ENCODE data around the gene CAMK1. TPM values are rescaled to one million over a fixed set of nuclear protein-coding genes. Genes with fewer than 3 reads are reported as not detected.
A peak's percentile ranks its signal among the peaks of the same experiment; 100 is the strongest.

The CAMK1 gene
- total RNA-seq, 2 donors from 2014 or later = 16.4 to 40.2 TPM

GRCh38 chr3:9743548-9743947 lies 26.2 kb downstream of the CAMK1 start:
- Histone ChIP-seq H3K36me3 (peaks cover 92% of the 10 kb centered on the region), H3K27ac (no peak overlapping the region), H3K4me1 (no peaks in the 10 kb centered on the region), H3K9me3 (no peaks in the 10 kb centered on the region), H3K27me3 (no peaks in the 10 kb centered on the region), H3K4me3 (no peak overlapping the region)
- DNase-seq (ENCODE audit: low spot score) = no peak
- TF ChIP-seq, protein P1, sequence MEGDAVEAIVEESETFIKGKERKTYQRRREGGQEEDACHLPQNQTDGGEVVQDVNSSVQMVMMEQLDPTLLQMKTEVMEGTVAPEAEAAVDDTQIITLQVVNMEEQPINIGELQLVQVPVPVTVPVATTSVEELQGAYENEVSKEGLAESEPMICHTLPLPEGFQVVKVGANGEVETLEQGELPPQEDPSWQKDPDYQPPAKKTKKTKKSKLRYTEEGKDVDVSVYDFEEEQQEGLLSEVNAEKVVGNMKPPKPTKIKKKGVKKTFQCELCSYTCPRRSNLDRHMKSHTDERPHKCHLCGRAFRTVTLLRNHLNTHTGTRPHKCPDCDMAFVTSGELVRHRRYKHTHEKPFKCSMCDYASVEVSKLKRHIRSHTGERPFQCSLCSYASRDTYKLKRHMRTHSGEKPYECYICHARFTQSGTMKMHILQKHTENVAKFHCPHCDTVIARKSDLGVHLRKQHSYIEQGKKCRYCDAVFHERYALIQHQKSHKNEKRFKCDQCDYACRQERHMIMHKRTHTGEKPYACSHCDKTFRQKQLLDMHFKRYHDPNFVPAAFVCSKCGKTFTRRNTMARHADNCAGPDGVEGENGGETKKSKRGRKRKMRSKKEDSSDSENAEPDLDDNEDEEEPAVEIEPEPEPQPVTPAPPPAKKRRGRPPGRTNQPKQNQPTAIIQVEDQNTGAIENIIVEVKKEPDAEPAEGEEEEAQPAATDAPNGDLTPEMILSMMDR (IDR thresholded peaks at IDR 0.05) = no peak

DNA sequence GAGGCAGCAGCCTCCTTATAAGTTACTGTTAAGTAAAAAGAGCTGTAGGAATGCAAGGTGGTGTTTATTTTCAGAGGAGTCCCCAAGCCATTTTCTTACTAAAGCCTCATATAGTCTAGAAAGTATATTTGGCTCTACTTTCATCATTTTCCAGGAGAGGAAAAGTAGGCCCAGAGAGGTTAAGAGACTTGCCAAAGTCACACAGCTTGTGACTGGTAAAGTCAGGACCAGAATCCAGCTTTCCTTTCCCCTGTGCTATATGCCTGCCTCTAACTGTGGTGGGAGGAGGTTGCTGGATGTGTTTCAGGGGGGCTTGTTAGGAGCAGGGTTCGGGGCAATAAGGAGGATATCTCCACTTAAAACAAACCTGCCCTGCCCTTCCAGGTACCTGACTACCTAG lies 27.2 kb downstream of the CAMK1 start:
- Histone ChIP-seq H3K4me1 (no peaks in the 10 kb centered on the region), H3K36me3 (peaks cover 97% of the 10 kb centered on the region), H3K4me3 (no peak overlapping the region), H3K27ac (no peak overlapping the region), H3K9me3 (no peaks in the 10 kb centered on the region), H3K27me3 (no peaks in the 10 kb centered on the region)
- DNase-seq (ENCODE audit: low spot score) = no peak
- TF ChIP-seq, protein P1 (IDR thresholded peaks at IDR 0.05) = no peak

DNA sequence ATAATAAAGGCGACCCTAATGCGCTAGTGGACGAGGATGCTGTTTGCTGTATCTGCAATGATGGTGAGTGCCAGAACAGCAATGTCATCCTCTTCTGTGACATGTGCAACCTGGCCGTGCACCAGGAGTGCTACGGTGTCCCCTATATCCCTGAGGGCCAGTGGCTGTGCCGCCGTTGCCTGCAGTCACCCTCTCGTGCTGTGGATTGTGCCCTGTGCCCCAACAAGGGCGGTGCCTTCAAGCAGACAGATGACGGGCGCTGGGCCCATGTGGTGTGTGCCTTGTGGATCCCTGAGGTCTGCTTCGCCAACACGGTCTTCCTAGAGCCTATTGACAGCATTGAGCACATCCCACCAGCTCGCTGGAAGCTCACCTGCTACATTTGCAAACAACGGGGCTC lies 30.6 kb downstream of the CAMK1 start:
- DNase-seq (ENCODE audit: low spot score) = no peak
- Histone ChIP-seq H3K9me3 (no peaks in the 10 kb centered on the region), H3K4me1 (peaks cover 0 to 7% of the 10 kb centered on the region in 2 donors), H3K4me3 (no peak overlapping the region), H3K27ac (no peak overlapping the region), H3K36me3 (peaks cover 84% of the 10 kb centered on the region), H3K27me3 (no peaks in the 10 kb centered on the region)
- TF ChIP-seq, protein P1 (IDR thresholded peaks at IDR 0.05) = no peak

- Histone ChIP-seq H3K27me3 (no peaks in the 10 kb centered on the region), H3K4me3 (no peak overlapping the region), H3K36me3 (peaks cover 61% of the 10 kb centered on the region), H3K27ac (no peak overlapping the region), H3K9me3 (no peaks in the 10 kb centered on the region), H3K4me1 (peaks cover 0 to 23% of the 10 kb centered on the region in 2 donors)
- no peak for DNase-seq (ENCODE audit: low spot score)
- TF ChIP-seq, protein P1 (IDR thresholded peaks at IDR 0.05) = no peak
Measured at GRCh38 chr3:9736831-9737230, 32.9 kb downstream of the CAMK1 start.

- H3K27ac ChIP-seq = no peak overlapping the region
- H3K9me3 ChIP-seq = no peaks in the 10 kb centered on the region
- DNase-seq (ENCODE audit: low spot score) = no peak
- H3K36me3 ChIP-seq = peaks cover 22% of the 10 kb centered on the region
- TF ChIP-seq, protein P1 (IDR thresholded peaks at IDR 0.05) = no peak
- H3K4me1 ChIP-seq = peaks cover 0 to 29% of the 10 kb centered on the region in 2 donors
- peak overlapping the region; percentile 93 to 100 for H3K4me3 ChIP-seq
- H3K27me3 ChIP-seq = no peaks in the 10 kb centered on the region
Measured at GRCh38 chr3:9732740-9733115, 37.0 kb downstream of the CAMK1 start.

DNA sequence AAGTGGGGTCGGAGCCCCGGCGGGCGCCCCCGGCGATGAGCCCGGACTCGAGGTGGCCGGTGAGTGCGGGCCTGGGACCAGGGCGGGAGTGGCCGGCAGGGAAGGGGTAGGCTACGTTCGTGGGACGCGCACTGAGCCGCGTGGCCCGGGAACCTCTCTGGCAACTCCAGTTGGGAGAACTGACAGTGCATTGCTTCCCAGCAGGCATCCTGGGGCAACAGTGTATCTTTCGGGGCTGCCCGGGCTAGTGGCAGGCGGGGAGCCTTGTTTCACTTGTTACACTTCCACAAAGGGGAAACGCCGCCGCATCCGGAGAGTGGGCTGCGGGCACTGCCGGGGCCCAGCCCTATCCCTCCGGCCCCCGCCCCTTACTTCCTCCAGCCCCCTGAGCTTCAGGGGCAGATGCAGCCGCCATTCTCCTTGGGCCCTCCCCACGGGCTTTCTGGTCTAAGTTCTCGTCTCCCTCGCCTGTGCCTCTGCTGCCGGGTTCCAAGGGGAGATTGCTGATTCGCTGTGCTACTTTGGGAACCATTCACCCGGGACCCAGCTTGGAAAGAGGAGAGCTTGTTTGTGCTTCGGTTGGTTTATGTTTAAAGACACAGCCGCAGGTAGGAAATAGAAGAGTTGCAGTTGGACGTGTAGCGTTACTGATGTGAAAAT lies 37.5 kb downstream of the CAMK1 start:
- no peak for DNase-seq (ENCODE audit: low spot score)
- Histone ChIP-seq H3K9me3 (no peaks in the 10 kb centered on the region), H3K27me3 (no peaks in the 10 kb centered on the region), H3K27ac (peak overlapping the region; percentile 93 to 96), H3K4me1 (peaks cover 0 to 29% of the 10 kb centered on the region in 2 donors), H3K36me3 (peaks cover 18% of the 10 kb centered on the region), H3K4me3 (peak overlapping the region; percentile 93 to 100)
- TF ChIP-seq, protein P1 (IDR thresholded peaks at IDR 0.05) = no peak

All from right atrium auricular region (tissue), 2 donors.